Fibroblast of skin of back (primary cell): ENCODE data around the gene CNTNAP2.
"Not testable (repeated sequence)": the region's sequence is repeated elsewhere in the genome, so short reads cannot be mapped to it uniquely, and the experiment has no call there.

ENCODE experiments used
- DNase-seq: peaks from one replicate; pipeline ENCODE4 v3.0.0-alpha.2; 2013

CNTNAP2 gene

DNA sequence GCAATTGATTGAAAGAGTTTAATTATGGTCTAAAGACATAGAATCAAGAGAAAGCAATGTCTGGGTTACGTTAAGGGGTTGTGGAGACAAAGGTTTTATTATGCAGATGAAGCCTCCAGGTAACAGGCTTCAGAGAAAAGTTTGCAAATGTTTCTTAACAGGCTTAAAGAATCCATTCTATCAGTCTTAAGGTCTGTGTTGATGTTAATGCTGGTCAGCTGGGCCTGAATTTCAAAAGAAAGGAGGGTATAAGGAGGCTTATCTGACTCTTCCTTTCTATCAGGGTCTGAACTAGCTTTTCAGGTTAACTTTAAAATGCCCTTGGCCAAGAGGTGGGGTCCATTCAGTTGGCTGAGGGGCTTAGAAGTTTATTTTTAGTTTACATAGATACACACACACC is 1469.5 kb downstream of the CNTNAP2 start:
- DNase-seq: no peak

DNA sequence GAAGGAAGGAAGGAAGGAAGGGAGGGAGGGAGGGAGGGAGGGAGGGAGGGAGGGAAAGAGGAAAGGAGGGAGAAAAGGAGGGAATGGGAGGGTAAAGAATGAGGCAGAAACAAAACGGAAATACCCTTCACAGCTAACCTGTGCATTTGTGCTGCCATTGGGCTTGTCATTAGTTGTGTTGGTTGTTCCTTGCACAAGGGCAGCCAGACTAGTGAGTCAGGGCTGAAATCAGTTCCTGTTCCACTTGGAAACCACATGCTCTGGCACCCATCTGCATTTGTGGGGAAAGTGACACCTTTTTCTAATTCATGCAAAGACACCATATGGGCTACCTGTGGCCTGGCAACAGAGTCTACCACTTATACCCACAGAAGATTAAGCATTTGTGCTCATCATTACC is 1469.9 kb downstream of the CNTNAP2 start:
- DNase-seq: no peak

DNA sequence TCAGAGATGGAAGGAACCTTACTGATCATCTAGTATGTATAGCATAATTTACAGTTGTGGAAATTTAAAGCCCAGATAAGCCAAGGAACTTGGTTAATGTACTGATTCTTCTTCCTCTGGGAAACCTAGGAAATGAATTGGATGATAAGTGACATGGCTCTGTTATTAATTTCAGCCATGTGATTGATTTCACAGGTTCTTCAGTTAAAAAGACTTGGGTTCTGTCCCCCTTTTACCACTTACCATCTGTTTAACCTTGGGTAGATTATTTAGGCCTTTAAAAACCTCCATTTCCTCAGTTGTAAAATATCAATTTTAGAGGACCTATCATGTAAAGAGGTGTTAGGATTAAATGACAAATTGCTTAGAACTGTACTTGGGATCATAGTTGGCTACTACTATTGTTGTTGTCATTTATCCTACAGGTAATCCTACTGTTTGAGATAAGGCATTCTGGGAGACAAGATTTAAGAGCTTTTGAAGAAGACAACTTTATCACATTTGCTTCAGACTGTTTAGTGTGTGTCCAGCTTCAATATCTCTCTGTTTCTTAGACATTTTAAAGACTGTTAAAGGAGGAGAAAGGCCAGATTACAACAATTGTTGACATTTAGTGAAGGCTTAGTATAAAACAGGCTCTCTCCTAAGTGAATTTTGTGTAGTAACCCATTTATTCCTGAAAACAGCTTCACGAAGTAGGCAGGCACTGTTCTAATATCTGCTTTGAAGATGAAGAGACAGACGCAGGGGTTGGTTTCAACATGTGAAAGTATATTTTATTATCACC is 1476.9 kb downstream of the CNTNAP2 start:
- no peak for DNase-seq

DNA sequence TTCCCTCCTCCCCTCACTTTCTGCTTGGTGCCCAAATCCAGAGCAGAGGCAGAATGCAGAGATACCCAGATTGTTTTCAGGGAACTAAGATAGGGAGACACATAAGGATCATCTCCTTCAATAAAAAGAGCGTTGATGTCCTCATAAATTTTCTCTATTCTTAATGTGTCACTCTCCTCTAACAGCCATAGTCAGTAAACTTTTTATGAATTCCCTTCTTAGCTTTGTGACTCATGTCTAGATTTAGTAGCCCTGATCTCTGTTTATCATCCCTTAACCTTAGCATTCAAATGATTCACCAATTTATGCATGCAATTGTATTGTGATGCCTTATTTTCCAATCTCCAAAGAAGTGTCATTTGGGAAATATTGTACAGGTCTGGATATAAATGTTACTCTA is 1478.4 kb downstream of the CNTNAP2 start:
- DNase-seq: no peak

DNA sequence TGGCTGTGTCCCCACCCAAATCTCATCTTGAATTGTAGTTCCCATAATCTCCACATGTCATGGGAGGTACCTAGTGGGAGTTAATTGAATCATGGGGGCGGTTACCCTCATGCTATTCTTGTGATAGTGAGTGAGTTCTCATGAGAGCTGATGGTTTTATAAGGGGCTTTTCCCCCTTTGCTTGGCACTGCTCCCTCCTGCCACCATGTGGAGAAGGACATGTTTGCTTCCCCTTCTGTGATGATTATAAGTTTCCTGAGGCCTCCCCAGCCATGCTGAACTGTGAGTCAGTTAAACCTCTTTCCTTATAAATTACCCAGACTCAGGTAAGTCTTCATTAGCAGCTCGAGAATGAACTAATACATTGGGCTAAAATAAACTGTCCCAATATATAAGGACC is 1482.1 kb downstream of the CNTNAP2 start:
- not testable (repeated sequence) for DNase-seq

DNA sequence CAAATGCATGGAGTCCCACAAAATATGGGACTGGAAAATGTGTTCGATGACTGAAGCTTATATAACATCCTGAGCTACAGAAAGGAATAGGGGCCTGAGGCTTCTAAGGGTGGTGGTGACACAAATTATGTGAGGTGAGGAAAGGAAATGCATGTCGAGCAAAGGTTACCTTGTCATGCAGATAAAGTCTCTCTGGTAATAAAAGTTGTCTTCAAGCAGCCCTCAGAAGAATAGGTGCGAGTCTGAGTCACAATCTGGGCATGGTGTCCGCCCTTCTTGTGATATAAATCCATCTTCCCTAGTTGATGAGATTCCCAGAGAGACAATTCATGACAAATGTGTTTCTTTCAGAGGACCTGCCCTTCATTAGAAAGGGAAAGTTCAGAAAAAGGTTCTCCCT is 1488.7 kb downstream of the CNTNAP2 start:
- no peak for DNase-seq

DNA sequence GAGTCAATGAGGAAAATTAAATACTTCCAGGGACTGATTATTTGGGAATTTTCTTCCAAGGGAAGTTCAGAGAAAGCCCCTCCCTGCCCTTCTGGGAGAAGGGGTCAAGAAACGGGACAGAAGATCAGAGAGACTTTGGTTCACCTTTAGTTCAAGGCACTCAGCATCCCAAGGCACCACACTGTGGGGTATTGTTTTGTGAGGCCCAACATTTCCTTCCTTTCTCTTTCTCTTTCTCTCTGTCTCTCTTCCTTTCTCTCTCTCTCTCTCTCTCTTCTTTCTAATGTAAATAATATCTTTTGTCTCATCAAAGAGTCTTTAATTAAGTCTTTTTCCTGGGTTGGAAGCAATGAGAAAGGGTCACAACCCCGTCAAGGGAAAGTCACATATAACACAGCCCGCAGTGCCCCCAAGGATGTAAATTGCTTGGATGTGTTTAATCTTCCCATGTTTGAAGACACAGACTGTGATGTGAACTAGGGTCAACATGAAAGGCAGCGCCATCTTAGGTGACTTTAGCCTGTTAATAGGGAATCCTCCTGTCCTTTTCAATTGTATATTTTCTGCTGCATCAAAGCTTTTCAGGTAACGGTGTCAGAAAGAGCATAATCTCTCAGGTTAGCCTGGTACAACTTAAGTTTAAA is 1490.7 kb downstream of the CNTNAP2 start:
- DNase-seq: no peak

DNA sequence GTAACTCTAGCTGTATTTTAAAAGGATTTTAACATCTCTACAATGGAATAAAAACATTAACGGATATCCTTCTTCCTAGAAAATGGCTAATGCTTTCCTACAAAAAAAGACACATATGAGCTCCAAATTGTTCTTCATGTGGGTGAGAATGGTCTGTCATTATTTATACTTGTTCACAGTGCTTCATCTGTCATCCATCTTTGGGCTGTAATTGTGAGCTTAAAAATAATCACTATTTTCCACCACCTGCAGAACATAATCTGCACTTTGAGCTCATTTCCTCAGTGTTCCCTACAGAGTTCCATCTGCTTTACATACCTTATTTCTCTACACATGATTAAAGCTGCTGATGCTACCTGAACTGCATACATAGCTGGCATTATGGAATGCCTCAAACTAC is 1494.8 kb downstream of the CNTNAP2 start:
- DNase-seq: peak; percentile 7

DNA sequence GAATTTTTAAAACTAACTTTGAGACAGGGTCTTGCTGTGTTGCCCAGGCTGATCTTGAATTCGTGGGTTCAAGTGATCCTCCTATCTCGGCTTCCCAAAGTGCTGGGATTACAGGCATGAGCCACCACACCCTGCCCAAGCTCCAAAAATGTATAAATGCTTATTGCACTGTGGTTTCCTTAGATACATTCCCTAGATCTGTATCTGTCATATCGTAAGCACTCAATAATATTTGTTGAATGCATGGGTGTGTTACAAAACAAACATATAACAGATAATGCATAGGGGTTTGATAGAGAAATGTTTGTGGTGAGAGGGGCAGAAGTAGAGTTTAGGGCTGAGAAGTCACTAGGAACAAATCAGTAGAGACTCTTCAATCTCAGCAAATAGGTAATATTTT is 1518.7 kb downstream of the CNTNAP2 start:
- DNase-seq: no peak

DNA sequence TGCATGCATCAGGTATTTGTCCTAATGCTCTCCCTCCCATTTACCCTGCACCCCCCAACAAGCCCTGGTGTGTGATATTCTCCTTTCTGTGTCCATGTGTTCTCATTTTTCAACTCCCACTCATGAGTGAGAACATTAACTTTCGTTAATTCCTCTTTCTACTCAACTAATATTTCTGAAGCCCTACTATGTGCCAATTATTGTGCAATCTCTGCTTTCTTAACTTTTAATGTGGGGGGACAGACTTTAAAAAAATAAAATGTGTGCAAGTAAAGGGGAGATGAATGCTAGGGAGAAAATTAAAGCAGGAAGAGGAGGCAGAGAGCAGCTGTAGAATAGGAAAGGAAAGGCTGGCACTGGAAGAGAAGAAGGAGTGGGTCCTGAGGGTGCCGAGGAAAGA is 1520.0 kb downstream of the CNTNAP2 start:
- DNase-seq: no peak

DNA sequence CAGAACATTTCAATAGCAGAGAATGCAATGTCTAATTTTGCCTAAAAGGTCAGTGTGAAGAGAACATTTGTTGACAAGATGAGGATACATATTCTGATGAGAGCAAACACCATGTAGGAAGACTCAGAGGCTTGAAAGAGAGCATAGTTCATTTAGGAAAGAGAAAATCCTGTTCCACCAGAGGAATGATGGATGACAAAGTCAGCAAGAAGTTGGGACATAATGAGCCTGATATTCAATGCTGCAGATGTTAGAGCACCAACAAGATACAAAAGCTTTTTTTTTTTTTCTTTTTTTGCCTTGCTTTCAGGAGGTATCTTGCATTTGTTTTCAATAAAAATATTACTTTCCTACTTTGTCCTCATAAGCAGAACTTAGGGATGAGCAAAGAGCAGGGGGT is 1522.0 kb downstream of the CNTNAP2 start:
- no peak for DNase-seq

DNA sequence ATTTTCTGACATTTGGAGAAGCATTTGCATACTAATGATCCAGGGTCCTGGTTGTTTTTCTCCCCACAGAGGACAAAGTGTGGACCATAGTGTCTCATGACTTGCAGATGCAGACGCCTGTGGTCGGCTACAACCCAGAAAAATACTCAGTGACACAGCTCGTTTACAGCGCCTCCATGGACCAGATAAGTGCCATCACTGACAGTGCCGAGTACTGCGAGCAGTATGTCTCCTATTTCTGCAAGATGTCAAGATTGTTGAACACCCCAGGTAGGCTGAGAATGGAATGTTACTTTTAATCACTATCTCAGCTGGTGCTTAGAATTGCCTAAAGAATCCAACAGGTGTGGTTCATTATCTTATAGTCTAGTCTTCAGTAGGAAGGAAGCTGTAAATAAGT is 1522.4 kb downstream of the CNTNAP2 start:
- no peak for DNase-seq

DNA sequence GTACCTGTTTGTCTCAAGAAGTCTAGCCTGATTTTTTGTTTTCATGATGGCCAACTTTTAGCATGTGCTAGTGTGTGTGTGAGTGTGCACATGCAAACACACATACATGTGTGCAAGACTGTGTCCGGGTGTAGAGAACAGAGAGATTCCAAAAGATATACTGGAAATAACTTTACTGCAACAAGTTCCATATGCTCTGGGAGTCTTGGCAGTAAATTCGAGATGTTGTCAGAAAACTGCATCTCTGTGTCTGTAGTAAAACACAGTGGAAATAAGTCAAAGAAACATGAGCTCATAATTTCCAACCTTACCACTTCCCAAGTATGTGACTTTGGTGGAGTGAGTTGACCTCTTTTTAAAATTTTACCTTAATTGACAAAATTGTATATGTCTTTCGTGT is 1523.2 kb downstream of the CNTNAP2 start:
- no peak for DNase-seq

DNA sequence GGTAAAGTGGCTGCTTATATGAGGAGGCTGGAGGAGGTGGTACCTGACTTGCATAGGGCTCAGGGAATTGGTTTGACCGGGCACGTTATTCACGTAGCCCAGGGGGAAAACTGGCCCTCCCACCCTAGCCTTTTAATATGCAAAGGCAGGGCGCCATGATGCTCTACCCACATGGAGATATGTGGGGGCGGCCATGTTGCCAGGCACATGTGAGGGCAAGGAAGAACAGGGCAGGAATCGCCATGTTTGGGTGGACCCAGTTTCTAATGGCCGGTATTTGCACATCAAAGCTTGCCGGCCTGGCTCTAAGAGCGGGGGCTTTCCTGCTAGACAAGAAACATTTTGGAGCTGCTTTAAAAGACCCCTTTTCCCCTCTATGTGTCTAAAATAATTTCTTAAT is 1524.2 kb downstream of the CNTNAP2 start:
- no peak for DNase-seq

DNA sequence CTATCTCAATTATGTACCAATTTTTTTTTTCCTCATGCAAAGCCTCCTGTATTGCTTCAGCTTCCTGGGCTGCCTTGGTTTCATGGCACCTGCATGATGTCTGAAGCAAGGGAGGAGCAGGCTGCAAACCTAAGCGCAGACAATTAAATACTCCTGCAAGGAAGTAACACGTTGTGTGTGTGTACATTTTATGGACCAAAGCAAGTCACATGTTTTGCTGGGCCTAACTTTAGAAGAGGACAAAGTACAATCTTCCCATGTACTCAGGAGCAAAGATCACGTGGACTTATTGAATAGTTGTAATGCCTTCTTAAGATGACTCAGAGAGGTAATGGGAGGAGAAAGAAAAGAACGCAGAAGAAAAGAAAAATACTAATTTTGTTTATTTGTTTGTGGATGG is 1530.0 kb downstream of the CNTNAP2 start:
- DNase-seq: no peak

DNA sequence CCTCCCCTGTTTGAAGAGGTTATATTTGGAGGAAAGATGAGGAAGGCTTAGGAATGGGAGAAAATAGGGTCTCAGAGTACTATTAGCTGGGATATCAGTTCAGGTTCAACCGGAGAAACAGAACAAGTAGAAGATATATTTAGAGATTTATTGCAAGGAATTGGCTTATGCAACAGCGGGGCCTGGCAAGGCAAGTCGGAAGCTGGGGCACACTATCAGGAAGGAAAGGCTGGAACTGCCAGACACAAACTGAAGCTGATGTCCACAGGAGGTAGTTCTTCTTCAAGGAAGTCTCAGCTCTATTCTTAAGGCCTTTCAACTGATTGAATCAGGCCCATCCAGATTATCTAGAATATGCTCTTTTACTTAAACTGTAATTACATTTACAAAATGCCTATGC is 1534.4 kb downstream of the CNTNAP2 start:
- no peak for DNase-seq

DNA sequence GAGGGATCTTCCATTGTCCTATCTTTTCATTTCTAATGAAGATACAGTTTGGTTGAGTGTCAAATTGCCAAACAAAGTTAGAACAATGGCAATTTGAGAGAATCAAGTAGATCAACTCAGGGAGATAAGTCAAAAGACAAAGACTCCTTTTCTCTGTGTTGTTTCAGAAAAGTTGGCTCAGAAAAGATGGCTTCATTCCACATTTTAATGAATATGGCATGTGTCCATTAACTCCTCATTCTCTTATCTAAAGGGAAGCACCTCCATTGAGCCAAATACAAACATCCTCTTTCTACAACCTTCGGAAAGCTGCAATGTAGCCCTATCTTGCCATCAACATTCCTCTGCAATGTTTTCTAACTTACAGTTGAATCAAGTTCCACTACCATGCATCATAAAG is 1535.0 kb downstream of the CNTNAP2 start:
- DNase-seq: no peak

DNA sequence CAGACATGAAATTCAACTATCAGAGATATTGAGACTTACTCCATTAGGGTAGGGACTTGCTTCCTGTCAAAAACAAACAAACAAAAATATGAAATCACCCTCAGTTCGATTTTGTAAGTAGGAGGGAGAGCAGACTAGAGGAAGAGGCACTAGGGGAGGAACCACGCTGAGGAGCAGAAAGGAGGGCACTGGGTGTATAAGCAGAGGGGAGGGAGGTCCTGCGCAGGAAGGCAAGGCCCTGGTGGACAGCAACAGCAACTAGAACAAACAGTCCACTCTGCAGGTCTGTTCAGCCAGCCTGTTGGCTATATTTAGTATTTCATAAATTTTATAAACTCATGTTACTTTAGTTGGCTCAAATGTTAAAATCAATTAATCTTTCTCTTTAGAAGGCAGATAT is 1536.9 kb downstream of the CNTNAP2 start:
- DNase-seq: no peak

DNA sequence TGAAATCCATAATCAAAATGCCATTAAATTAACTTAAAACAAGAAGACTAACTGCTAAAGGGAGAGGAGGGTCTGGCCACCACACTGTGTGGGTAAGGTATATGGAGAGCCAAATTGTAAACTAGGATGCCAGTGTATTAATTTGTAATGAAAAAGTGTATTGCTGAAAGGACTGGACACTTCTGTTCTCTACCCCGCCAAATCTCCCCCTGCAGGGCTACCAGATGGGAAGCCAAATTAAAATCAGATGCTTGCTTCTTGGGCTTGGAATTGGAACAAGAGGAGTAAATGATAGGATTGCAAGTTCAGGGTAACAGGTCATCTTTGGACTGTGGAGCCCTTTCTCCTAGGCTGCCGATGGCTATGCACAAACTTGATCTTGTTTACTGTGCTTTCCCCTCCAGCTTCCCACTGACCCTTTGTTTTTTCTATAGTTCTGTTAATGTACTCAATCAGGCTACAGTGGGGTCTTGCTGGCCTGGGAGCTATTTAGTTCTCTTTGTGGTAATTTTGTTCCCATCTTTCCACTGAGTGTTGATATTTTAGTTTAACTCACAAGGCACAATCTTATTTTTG is 1541.9 kb downstream of the CNTNAP2 start:
- DNase-seq: no peak

DNA sequence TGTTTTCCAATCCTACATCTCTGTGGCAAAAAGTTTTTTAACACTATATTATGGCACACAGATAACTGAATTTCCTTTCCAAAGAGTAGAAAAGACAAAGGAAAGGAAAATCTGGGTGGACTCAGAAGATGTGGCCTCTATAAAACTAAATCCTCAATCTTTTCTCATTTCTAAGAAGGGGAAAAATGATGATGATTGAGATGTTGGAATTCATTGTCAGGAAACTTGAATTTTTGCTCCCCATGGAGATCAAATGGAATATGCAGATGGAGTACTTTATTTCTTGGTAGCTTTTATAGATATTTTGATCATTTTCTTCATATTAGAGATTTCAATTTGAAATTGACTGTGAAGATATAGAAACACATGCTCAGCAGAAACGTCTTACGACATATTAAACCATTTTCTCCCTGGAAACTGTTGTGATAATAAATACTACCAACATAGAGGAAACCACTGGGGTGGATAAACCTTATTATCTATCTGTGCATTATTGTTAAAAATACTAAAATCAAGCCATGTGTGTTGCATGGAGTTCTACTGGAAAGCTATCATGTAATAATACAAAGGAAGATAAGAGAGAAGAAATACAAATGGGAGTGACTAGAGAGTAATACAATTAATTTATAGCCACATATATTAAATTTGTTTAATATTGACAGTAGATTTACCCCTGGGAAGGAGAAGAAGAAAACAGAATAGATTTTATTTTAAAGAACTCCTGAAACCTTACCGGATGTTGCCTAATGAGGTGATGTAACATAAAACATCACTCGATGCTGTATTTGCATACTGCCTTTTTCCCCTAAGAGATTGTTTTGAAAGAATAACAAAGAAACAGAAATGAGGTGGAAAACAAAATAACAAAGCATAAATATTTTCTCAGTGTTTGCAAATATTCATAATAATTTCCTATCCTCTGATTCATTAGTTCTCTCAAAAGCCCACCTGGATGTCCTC is 1542.7 kb downstream of the CNTNAP2 start:
- DNase-seq: no peak

DNA sequence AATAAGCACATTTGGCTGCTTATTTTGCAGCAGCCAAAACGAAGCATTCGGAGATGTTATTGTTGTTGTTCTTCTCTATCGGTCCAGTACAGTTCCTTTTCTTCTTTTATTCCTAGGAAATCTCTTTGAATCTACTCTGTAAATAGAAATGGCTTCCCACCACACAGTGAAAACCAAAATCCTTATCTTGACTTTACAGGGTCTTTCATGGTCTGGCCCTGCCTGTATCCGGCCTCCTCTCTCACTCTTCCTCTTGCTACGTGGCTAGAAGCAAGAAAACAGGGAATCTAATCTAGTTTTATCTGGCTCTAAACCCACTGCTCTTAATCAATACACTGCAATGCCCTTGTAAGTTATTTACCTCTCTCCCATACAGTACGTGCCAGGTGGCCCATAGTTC is 1547.9 kb downstream of the CNTNAP2 start:
- DNase-seq: no peak

DNA sequence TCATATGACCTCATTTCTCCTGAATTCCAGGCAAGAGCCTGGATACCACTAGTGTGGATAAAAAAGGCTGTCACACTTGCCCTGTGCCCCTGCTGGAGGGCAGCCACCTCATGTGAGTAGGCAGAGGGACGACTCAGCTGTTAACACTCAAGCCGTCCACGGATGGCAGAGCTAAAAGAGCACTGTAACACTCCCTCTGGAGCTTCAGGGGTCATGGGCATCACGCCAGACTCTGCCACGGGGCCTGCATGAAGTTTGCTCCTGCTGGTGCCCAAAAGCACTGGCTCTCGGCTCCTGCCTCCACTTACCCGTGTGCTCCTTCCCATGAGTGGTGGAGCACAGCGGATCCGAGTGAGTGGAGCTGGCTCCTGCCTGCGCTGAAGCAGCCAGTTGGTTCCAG is 1554.2 kb downstream of the CNTNAP2 start:
- DNase-seq: no peak

DNA sequence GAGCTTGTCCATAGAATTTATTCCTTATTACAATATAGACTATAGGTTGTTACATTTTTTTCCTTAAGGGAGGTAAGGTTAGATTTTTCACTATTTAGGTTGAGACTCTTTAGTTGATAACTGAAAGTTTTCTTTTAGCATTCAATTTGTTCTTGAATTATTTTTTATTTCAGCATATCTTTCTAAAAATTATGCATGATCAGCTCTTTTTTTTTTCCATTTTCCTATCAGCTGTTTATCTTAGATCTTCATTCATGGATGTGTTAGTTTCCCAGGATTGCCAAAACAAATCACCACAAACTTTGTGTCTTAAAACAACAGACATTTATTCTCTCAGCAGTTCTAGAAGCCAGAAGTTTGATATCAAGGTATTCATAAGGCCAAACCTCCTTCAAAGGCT is 1558.1 kb downstream of the CNTNAP2 start:
- no peak for DNase-seq
